Chondrocyte (in vitro differentiated cells): ENCODE data around the gene ADARB2. TPM values are rescaled to one million over a fixed set of nuclear protein-coding genes. Genes with fewer than 3 reads are reported as not detected.
A peak's percentile ranks its signal among the peaks of the same experiment; 100 is the strongest.

ENCODE experiments used
- DNase-seq: peaks from one replicate; pipeline ENCODE4 v3.0.0; 2021; ENCODE audit warnings: mixed read lengths, low spot score
- H3K27ac Mint-ChIP-seq: one replicate; pipeline ENCODE4 v1.8.0; 2021; ENCODE audit warnings: mild to moderate bottlenecking, moderate library complexity, mixed read lengths; ENCODE audit not compliant: unreplicated experiment
- H3K27me3 Mint-ChIP-seq: 2 replicates; pipeline ENCODE4 v1.8.0; 2021; ENCODE audit warnings: low read depth, mixed read lengths
- H3K36me3 Mint-ChIP-seq: 2 replicates; pipeline ENCODE4 v1.8.0; 2021; ENCODE audit warnings: low read depth, mixed read lengths
- H3K4me1 Mint-ChIP-seq: 2 replicates; pipeline ENCODE4 v1.8.0; 2021; ENCODE audit warnings: low read depth, mild to moderate bottlenecking, mixed read lengths
- H3K4me3 Mint-ChIP-seq: one replicate; pipeline ENCODE4 v1.8.0; 2021; ENCODE audit warnings: mild to moderate bottlenecking, moderate library complexity, mixed read lengths; ENCODE audit not compliant: unreplicated experiment
- H3K9me3 Mint-ChIP-seq: 2 replicates; pipeline ENCODE4 v1.8.0; 2021; ENCODE audit warnings: low read depth, mixed read lengths
- total RNA-seq: library from RNA; stranded (reverse); gene quantifications from 3 replicates; pipeline ENCODE4 v1.2.1, GENCODE V29; 2021
- TF ChIP-seq, protein P1 (sequence below): fragments of 200-600 bp; sonication (generic); IDR thresholded peaks from 2 replicates; pipeline ENCODE4 v1.5.0; 2021; ENCODE audit warnings: antibody characterized with exemption, mild to moderate bottlenecking, moderate library complexity

The ADARB2 gene
- total RNA-seq, 1 donor from 2014 or later = 3.3 TPM

DNA sequence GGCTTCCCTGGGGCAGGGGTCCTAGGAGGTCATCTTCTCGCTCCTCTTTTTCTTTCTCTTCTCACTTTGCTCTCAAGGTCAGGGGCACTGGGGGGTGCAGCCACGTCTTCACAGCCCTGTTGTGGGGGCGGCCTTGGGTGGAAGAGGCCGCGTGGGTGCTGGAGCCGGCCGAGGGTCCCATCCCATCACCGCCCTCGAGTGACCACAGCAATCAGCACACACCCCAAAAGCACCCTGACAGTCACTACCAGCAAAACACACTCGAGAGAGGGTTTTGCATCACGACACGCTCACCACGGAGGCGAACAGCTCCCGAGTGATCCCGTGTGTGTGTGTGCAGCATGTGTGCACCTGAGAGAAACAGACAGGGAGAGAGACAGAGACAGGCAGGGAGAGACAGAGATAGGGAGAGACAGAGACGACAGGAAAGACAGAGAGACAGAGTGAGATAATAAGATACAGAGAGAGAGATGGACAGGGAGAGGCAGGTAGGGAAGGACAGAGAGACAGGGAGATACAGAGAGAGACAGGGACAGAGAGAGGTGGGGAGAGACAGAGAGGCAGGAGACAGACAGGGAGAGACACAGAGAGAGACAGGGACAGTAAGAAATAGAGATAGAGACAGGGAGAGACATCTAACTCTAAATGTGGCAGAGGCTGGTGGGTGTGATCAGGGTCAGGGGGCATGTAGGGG is 580.3 kb downstream of the ADARB2 start:
- H3K4me1 Mint-ChIP-seq = no peaks in the 10 kb centered on the region
- TF ChIP-seq, protein P1, sequence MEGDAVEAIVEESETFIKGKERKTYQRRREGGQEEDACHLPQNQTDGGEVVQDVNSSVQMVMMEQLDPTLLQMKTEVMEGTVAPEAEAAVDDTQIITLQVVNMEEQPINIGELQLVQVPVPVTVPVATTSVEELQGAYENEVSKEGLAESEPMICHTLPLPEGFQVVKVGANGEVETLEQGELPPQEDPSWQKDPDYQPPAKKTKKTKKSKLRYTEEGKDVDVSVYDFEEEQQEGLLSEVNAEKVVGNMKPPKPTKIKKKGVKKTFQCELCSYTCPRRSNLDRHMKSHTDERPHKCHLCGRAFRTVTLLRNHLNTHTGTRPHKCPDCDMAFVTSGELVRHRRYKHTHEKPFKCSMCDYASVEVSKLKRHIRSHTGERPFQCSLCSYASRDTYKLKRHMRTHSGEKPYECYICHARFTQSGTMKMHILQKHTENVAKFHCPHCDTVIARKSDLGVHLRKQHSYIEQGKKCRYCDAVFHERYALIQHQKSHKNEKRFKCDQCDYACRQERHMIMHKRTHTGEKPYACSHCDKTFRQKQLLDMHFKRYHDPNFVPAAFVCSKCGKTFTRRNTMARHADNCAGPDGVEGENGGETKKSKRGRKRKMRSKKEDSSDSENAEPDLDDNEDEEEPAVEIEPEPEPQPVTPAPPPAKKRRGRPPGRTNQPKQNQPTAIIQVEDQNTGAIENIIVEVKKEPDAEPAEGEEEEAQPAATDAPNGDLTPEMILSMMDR = no peak
- H3K4me3 Mint-ChIP-seq = no peak overlapping the region
- no peak overlapping the region for H3K27ac Mint-ChIP-seq
- DNase-seq = peak; percentile 62
- no peaks in the 10 kb centered on the region for H3K36me3 Mint-ChIP-seq
- peaks cover 33% of the 10 kb centered on the region for H3K27me3 Mint-ChIP-seq
- no peaks in the 10 kb centered on the region for H3K9me3 Mint-ChIP-seq

DNA sequence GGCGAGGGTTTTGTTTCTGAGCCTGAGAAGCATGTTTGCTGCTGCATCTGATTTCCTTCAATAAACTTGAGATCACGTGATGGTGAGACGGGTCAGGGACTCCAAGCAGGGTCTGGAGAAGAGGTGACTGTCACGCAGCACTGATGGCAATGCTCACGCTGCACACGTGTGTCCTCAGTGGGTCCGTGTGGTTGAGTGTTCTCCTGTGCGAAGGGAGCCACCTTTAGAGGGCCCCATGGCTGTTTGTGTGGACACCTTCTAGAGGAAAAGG is 580.8 kb downstream of the ADARB2 start:
- Mint-ChIP-seq H3K27ac (no peak overlapping the region), H3K4me1 (no peaks in the 10 kb centered on the region), H3K36me3 (no peaks in the 10 kb centered on the region)

DNA sequence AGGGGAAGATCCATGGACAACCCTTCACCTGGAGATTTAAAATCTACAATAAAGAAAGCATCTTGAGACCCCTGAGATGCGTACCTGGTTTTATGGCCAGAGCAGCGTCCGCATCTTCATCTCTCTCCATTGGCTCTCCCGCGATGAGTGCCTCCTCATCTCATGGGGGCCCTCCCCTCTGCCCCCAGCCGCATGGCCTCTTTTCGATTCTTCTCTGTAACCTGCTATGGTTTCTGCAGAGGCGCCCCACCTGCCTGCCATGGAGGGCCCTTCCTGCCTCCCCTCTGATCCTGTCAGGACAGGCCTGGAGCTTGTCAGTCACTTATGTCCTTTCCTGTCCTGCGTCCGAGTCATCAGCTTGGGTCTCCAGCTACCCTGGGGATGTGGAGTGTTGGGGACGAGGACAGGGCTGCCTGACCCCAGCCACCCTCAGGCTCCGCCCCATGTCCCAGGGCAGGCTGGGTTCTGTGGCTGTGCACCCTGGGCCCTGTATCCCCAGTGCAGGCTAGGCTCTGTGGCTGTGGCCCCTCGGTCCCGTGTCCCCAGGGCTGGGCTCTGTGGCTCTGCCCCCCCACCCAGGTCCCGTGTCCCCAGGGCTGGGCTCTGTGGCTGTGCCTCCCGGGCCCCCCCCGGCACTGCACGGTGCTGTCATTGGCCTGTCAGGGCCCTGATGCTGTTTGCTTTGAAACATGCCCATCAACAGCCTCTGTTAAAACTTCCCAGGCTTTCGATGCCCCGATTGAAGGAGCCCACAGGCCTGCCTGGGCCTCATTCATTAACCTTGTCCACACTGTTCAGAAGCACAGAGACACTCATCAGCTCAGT is 581.3 kb downstream of the ADARB2 start:
- Mint-ChIP-seq H3K27me3 (peaks cover 28% of the 10 kb centered on the region), H3K4me3 (no peak overlapping the region), H3K27ac (no peak overlapping the region), H3K9me3 (no peaks in the 10 kb centered on the region), H3K36me3 (no peaks in the 10 kb centered on the region), H3K4me1 (no peaks in the 10 kb centered on the region)
- peak; percentile 72 for DNase-seq
- TF ChIP-seq, protein P1 = no peak

More for the DNA sequence above, 580.8 kb downstream of the ADARB2 start:
- TF ChIP-seq, protein P1 = no peak
- no peak overlapping the region for H3K4me3 Mint-ChIP-seq
- no peaks in the 10 kb centered on the region for H3K9me3 Mint-ChIP-seq
- peaks cover 28% of the 10 kb centered on the region for H3K27me3 Mint-ChIP-seq
- DNase-seq = no peak

DNA sequence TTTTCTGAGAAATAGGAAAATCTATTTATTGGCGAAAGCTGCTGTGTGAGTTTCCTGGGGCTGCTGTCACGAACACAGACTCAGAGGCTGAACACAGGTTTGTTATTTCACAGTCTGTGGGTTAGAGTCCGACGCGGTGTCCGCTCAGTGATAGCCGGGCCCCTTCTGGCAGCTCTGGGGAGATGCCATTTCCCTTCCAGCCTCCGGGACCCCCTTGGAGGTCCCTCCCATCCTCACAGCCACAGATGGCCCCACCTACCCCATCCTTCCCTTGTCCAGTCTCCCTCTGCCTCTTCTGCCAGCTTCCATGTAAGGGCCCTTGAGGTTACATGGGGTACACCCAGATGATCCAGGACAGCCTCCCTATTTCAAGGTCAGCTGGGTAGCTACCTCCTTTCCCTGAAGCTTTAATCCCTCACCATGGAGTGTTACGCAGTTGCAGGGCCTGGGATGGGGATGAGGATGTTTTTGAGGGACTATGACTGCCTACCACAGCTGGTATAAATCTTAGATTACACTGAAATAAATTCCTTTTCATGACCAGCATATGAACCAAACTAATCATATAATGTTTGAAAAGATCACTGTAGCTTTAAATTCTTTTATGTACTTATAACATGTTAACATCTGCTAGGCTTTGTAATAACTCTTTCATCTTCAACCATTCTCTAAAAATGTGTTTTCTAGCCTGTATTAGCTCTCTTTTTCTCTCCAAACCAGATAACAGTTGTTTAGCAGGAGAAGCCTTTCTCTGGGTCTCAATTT is 582.6 kb downstream of the ADARB2 start:
- Mint-ChIP-seq H3K9me3 (no peaks in the 10 kb centered on the region), H3K27me3 (peaks cover 25% of the 10 kb centered on the region), H3K36me3 (no peaks in the 10 kb centered on the region), H3K27ac (no peak overlapping the region), H3K4me3 (no peak overlapping the region), H3K4me1 (no peaks in the 10 kb centered on the region)
- TF ChIP-seq, protein P1 = no peak
- DNase-seq = peak; percentile 75

DNA sequence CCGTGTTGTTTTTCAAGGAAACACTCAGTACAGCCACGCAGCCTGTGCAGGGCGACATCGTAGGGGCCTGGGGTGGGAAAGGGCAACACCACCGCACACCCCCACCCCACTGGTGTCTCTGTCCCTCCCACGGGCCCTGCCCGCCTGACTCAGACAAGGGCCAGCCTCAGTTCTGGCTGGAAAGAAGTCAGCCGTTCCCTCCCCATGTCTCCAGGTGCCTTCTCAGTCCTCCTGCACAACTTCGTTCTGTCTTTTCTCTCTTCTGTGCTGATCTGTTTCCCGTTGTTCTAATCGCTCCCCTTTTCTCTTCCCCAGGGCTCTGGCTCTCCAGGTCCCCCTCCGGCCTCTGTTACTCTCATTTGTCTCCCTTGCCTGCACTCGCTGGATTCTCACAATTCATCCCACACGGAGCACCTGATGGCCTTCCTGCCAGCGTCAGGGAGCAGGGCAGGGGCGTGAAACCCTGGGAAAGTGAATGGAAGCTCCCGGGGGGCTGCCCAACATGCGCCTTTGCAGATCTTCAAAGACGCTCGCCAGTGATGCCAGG is 583.4 kb downstream of the ADARB2 start:
- DNase-seq = peak; percentile 73
- no peak overlapping the region for H3K27ac Mint-ChIP-seq

More for the DNA sequence above, 583.4 kb downstream of the ADARB2 start:
- Mint-ChIP-seq H3K9me3 (no peaks in the 10 kb centered on the region), H3K27me3 (peaks cover 24% of the 10 kb centered on the region), H3K4me3 (no peak overlapping the region), H3K4me1 (no peaks in the 10 kb centered on the region), H3K36me3 (no peaks in the 10 kb centered on the region)
- TF ChIP-seq, protein P1 = no peak
